ENCODE measurements around the gene TIAM1.

TIAM1 gene

GRCh38 chr21:31338908-31339368, 5.1 kb downstream of the TIAM1 start:
- Histone ChIP-seq H3K4me1 (ENCODE audit: control insufficient read depth, insufficient read depth, low read length) (peaks cover 15% of the 10 kb centered on the region), H3K36me3 (ENCODE audit: control insufficient read depth, insufficient read depth, low read length) (no peaks in the 10 kb centered on the region), H3K4me3 (ENCODE audit: low read depth, low read length) (no peak overlapping the region), H3K27me3 (ENCODE audit: control insufficient read depth, insufficient read depth, low read length) (no peaks in the 10 kb centered on the region), H3K9ac (ENCODE audit: low read depth, low read length) (no peak overlapping the region), H3K9me3 (ENCODE audit: control insufficient read depth, insufficient read depth, low read length) (no peaks in the 10 kb centered on the region)

- H3K4me1 ChIP-seq (ENCODE audit: control insufficient read depth, insufficient read depth, low read length), result peaks cover 15% of the 10 kb centered on the region
- no peaks in the 10 kb centered on the region for H3K27me3 ChIP-seq (ENCODE audit: control insufficient read depth, insufficient read depth, low read length)
- no peak overlapping the region for H3K9ac ChIP-seq (ENCODE audit: low read depth, low read length)
- no peaks in the 10 kb centered on the region for H3K9me3 ChIP-seq (ENCODE audit: control insufficient read depth, insufficient read depth, low read length)
- no peak overlapping the region for H3K4me3 ChIP-seq (ENCODE audit: low read depth, low read length)
- H3K36me3 ChIP-seq (ENCODE audit: control insufficient read depth, insufficient read depth, low read length), result no peaks in the 10 kb centered on the region
Measured at GRCh38 chr21:31337996-31338907, 5.8 kb downstream of the TIAM1 start.

GRCh38 chr21:31337086-31337485, 7.0 kb downstream of the TIAM1 start:
- Histone ChIP-seq H3K4me1 (ENCODE audit: control insufficient read depth, insufficient read depth, low read length) (peaks cover 10% of the 10 kb centered on the region), H3K27me3 (ENCODE audit: control insufficient read depth, insufficient read depth, low read length) (no peaks in the 10 kb centered on the region), H3K9me3 (ENCODE audit: control insufficient read depth, insufficient read depth, low read length) (no peaks in the 10 kb centered on the region), H3K9ac (ENCODE audit: low read depth, low read length) (no peak overlapping the region), H3K4me3 (ENCODE audit: low read depth, low read length) (no peak overlapping the region), H3K36me3 (ENCODE audit: control insufficient read depth, insufficient read depth, low read length) (no peaks in the 10 kb centered on the region)

- no peak overlapping the region for H3K4me3 ChIP-seq (ENCODE audit: low read depth, low read length)
- no peak overlapping the region for H3K9ac ChIP-seq (ENCODE audit: low read depth, low read length)
- peaks cover 10% of the 10 kb centered on the region for H3K4me1 ChIP-seq (ENCODE audit: control insufficient read depth, insufficient read depth, low read length)
- no peaks in the 10 kb centered on the region for H3K27me3 ChIP-seq (ENCODE audit: control insufficient read depth, insufficient read depth, low read length)
- no peaks in the 10 kb centered on the region for H3K36me3 ChIP-seq (ENCODE audit: control insufficient read depth, insufficient read depth, low read length)
- H3K9me3 ChIP-seq (ENCODE audit: control insufficient read depth, insufficient read depth, low read length), result no peaks in the 10 kb centered on the region
Measured at GRCh38 chr21:31336739-31337040, 7.4 kb downstream of the TIAM1 start.

GRCh38 chr21:31335957-31336738, 7.9 kb downstream of the TIAM1 start:
- Histone ChIP-seq H3K4me1 (ENCODE audit: control insufficient read depth, insufficient read depth, low read length) (peaks cover 10% of the 10 kb centered on the region), H3K9ac (ENCODE audit: low read depth, low read length) (no peak overlapping the region), H3K9me3 (ENCODE audit: control insufficient read depth, insufficient read depth, low read length) (no peaks in the 10 kb centered on the region), H3K36me3 (ENCODE audit: control insufficient read depth, insufficient read depth, low read length) (no peaks in the 10 kb centered on the region), H3K4me3 (ENCODE audit: low read depth, low read length) (no peak overlapping the region), H3K27me3 (ENCODE audit: control insufficient read depth, insufficient read depth, low read length) (no peaks in the 10 kb centered on the region)

- Histone ChIP-seq H3K9ac (ENCODE audit: low read depth, low read length) (no peak overlapping the region), H3K4me1 (ENCODE audit: control insufficient read depth, insufficient read depth, low read length) (peaks cover 10% of the 10 kb centered on the region), H3K4me3 (ENCODE audit: low read depth, low read length) (no peak overlapping the region), H3K9me3 (ENCODE audit: control insufficient read depth, insufficient read depth, low read length) (no peaks in the 10 kb centered on the region), H3K27me3 (ENCODE audit: control insufficient read depth, insufficient read depth, low read length) (no peaks in the 10 kb centered on the region), H3K36me3 (ENCODE audit: control insufficient read depth, insufficient read depth, low read length) (no peaks in the 10 kb centered on the region)
Measured at GRCh38 chr21:31334648-31335121, 9.4 kb downstream of the TIAM1 start.

GRCh38 chr21:31332525-31332924, 11.5 kb downstream of the TIAM1 start:
- no peaks in the 10 kb centered on the region for H3K4me1 ChIP-seq (ENCODE audit: control insufficient read depth, insufficient read depth, low read length)
- no peaks in the 10 kb centered on the region for H3K9me3 ChIP-seq (ENCODE audit: control insufficient read depth, insufficient read depth, low read length)
- no peaks in the 10 kb centered on the region for H3K36me3 ChIP-seq (ENCODE audit: control insufficient read depth, insufficient read depth, low read length)
- no peaks in the 10 kb centered on the region for H3K27me3 ChIP-seq (ENCODE audit: control insufficient read depth, insufficient read depth, low read length)
- H3K4me3 ChIP-seq (ENCODE audit: low read depth, low read length), result no peak overlapping the region
- H3K9ac ChIP-seq (ENCODE audit: low read depth, low read length), result no peak overlapping the region

- Histone ChIP-seq H3K4me3 (ENCODE audit: low read depth, low read length) (no peak overlapping the region), H3K9ac (ENCODE audit: low read depth, low read length) (no peak overlapping the region), H3K27me3 (ENCODE audit: control insufficient read depth, insufficient read depth, low read length) (no peaks in the 10 kb centered on the region), H3K36me3 (ENCODE audit: control insufficient read depth, insufficient read depth, low read length) (no peaks in the 10 kb centered on the region), H3K4me1 (ENCODE audit: control insufficient read depth, insufficient read depth, low read length) (no peaks in the 10 kb centered on the region), H3K9me3 (ENCODE audit: control insufficient read depth, insufficient read depth, low read length) (no peaks in the 10 kb centered on the region)
Measured at GRCh38 chr21:31331231-31331630, 12.8 kb downstream of the TIAM1 start.

GRCh38 chr21:31330144-31330483, 13.9 kb downstream of the TIAM1 start:
- Histone ChIP-seq H3K36me3 (ENCODE audit: control insufficient read depth, insufficient read depth, low read length) (no peaks in the 10 kb centered on the region), H3K4me3 (ENCODE audit: low read depth, low read length) (no peak overlapping the region), H3K9ac (ENCODE audit: low read depth, low read length) (no peak overlapping the region), H3K4me1 (ENCODE audit: control insufficient read depth, insufficient read depth, low read length) (no peaks in the 10 kb centered on the region), H3K27me3 (ENCODE audit: control insufficient read depth, insufficient read depth, low read length) (no peaks in the 10 kb centered on the region), H3K9me3 (ENCODE audit: control insufficient read depth, insufficient read depth, low read length) (no peaks in the 10 kb centered on the region)

GRCh38 chr21:31329456-31330143, 14.5 kb downstream of the TIAM1 start:
- Histone ChIP-seq H3K9ac (ENCODE audit: low read depth, low read length) (no peak overlapping the region), H3K27me3 (ENCODE audit: control insufficient read depth, insufficient read depth, low read length) (no peaks in the 10 kb centered on the region), H3K4me3 (ENCODE audit: low read depth, low read length) (no peak overlapping the region), H3K36me3 (ENCODE audit: control insufficient read depth, insufficient read depth, low read length) (no peaks in the 10 kb centered on the region), H3K9me3 (ENCODE audit: control insufficient read depth, insufficient read depth, low read length) (no peaks in the 10 kb centered on the region), H3K4me1 (ENCODE audit: control insufficient read depth, insufficient read depth, low read length) (no peaks in the 10 kb centered on the region)

GRCh38 chr21:31326522-31327242, 17.4 kb downstream of the TIAM1 start:
- Histone ChIP-seq H3K9ac (ENCODE audit: low read depth, low read length) (no peak overlapping the region), H3K9me3 (ENCODE audit: control insufficient read depth, insufficient read depth, low read length) (no peaks in the 10 kb centered on the region), H3K27me3 (ENCODE audit: control insufficient read depth, insufficient read depth, low read length) (no peaks in the 10 kb centered on the region), H3K36me3 (ENCODE audit: control insufficient read depth, insufficient read depth, low read length) (no peaks in the 10 kb centered on the region), H3K4me3 (ENCODE audit: low read depth, low read length) (no peak overlapping the region), H3K4me1 (ENCODE audit: control insufficient read depth, insufficient read depth, low read length) (no peaks in the 10 kb centered on the region)

Data from iPS-15b (cell line).